ENCODE data around the gene KRTAP23-1. TPM values are rescaled to one million over a fixed set of nuclear protein-coding genes. Genes with fewer than 3 reads are reported as not detected.

The KRTAP23-1 gene
- total and polyA plus RNA-seq, 7 donors = not detected

GRCh38 chr21:30337772-30338171, 10.6 kb downstream of the KRTAP23-1 start:
- H3K27me3 ChIP-seq (ENCODE audit: insufficient read depth in 3 of 3, low read length in 2 of 3) = no peaks in the 10 kb centered on the region
- no peak for DNase-seq
- H3K9me3 ChIP-seq = no peaks in the 10 kb centered on the region
- no peaks in the 10 kb centered on the region for H3K36me3 ChIP-seq (ENCODE audit: insufficient read depth in 1 of 2, low read depth in 1 of 2)
- no peak overlapping the region for H3K27ac ChIP-seq
- no peak for ATAC-seq
- no peak overlapping the region for H3K4me3 ChIP-seq
- TF ChIP-seq, protein P1, sequence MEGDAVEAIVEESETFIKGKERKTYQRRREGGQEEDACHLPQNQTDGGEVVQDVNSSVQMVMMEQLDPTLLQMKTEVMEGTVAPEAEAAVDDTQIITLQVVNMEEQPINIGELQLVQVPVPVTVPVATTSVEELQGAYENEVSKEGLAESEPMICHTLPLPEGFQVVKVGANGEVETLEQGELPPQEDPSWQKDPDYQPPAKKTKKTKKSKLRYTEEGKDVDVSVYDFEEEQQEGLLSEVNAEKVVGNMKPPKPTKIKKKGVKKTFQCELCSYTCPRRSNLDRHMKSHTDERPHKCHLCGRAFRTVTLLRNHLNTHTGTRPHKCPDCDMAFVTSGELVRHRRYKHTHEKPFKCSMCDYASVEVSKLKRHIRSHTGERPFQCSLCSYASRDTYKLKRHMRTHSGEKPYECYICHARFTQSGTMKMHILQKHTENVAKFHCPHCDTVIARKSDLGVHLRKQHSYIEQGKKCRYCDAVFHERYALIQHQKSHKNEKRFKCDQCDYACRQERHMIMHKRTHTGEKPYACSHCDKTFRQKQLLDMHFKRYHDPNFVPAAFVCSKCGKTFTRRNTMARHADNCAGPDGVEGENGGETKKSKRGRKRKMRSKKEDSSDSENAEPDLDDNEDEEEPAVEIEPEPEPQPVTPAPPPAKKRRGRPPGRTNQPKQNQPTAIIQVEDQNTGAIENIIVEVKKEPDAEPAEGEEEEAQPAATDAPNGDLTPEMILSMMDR (IDR thresholded peaks at IDR 0.05) = no peak
- intact Hi-C loops (cut with DNase I) = no loop called here
- no peaks in the 10 kb centered on the region for H3K4me1 ChIP-seq

- WGBS, 3 donors = 81 to 89% (median 83%) methylated on average over 6 of the region's 6 CpGs
- no peaks in the 10 kb centered on the region for H3K36me3 ChIP-seq (ENCODE audit: insufficient read depth in 1 of 2, low read depth in 1 of 2)
- TF ChIP-seq, protein P1 (IDR thresholded peaks at IDR 0.05) = no peak
- no peak within 1 kb of the TSS for H3K4me3 ChIP-seq
- no peak for ATAC-seq
- no peaks in the 10 kb centered on the region for H3K27me3 ChIP-seq (ENCODE audit: insufficient read depth in 3 of 3, low read length in 2 of 3)
- no peaks in the 10 kb centered on the region for H3K4me1 ChIP-seq
- H3K27ac ChIP-seq = no peak within 1 kb of the TSS
- intact Hi-C loops (cut with DNase I) = no loop called here
- DNase-seq = no peak
- H3K9me3 ChIP-seq = no peaks in the 10 kb centered on the region
Measured at GRCh38 chr21:30337276-30337744, 11.1 kb downstream of the KRTAP23-1 start, which contains the start of gene KRTAP27-1. Gene KRTAP27-1 (minus strand): TSS chr21:30337694. CDS start chr21:30337668, 26 bp downstream.

- no peak overlapping the region for H3K4me3 ChIP-seq
- ATAC-seq = no peak
- no peaks in the 10 kb centered on the region for H3K36me3 ChIP-seq (ENCODE audit: insufficient read depth in 1 of 2, low read depth in 1 of 2)
- H3K9me3 ChIP-seq = no peaks in the 10 kb centered on the region
- WGBS, 3 donors = 54 to 58% (median 56%) methylated on average over 2 of the region's 2 CpGs
- no peaks in the 10 kb centered on the region for H3K27me3 ChIP-seq (ENCODE audit: insufficient read depth in 3 of 3, low read length in 2 of 3)
- TF ChIP-seq, protein P1 (IDR thresholded peaks at IDR 0.05) = no peak
- no peak for DNase-seq
- intact Hi-C loops (cut with DNase I) = no loop called here
- no peak overlapping the region for H3K27ac ChIP-seq
- H3K4me1 ChIP-seq = no peaks in the 10 kb centered on the region
Measured at GRCh38 chr21:30336596-30336995, 11.8 kb downstream of the KRTAP23-1 start.

- no peaks in the 10 kb centered on the region for H3K4me1 ChIP-seq
- no peak for ATAC-seq
- H3K9me3 ChIP-seq = no peaks in the 10 kb centered on the region
- DNase-seq = no peak
- H3K36me3 ChIP-seq (ENCODE audit: insufficient read depth in 1 of 2, low read depth in 1 of 2) = no peaks in the 10 kb centered on the region
- intact Hi-C loops (cut with DNase I) = no loop called here
- H3K27me3 ChIP-seq (ENCODE audit: insufficient read depth in 3 of 3, low read length in 2 of 3) = no peaks in the 10 kb centered on the region
- H3K27ac ChIP-seq = no peak overlapping the region
- H3K4me3 ChIP-seq = no peak overlapping the region
- TF ChIP-seq, protein P1 (IDR thresholded peaks at IDR 0.05) = no peak
- WGBS, 3 donors = 71 to 88% (median 79%) methylated on average over 3 of the region's 3 CpGs
Measured at GRCh38 chr21:30333736-30334135, 14.7 kb downstream of the KRTAP23-1 start.

GRCh38 chr21:30332681-30333080, 15.7 kb downstream of the KRTAP23-1 start:
- no peak for DNase-seq
- Histone ChIP-seq H3K36me3 (ENCODE audit: insufficient read depth in 1 of 2, low read depth in 1 of 2) (no peaks in the 10 kb centered on the region), H3K27ac (no peak overlapping the region), H3K4me1 (no peaks in the 10 kb centered on the region), H3K4me3 (no peak overlapping the region), H3K27me3 (ENCODE audit: insufficient read depth in 3 of 3, low read length in 2 of 3) (no peaks in the 10 kb centered on the region), H3K9me3 (no peaks in the 10 kb centered on the region)
- WGBS, 3 donors = 84 to 92% (median 89%) methylated on average over 2 of the region's 2 CpGs
- ATAC-seq = no peak
- intact Hi-C loops (cut with DNase I) = no loop called here
- TF ChIP-seq, protein P1 (IDR thresholded peaks at IDR 0.05) = no peak

All from psoas muscle (tissue), 8 donors.